ENCODE measurements around the gene SGMS1.
"Not testable (repeated sequence)": the region's sequence is repeated elsewhere in the genome, so short reads cannot be mapped to it uniquely, and the experiment has no call there.

The SGMS1 gene

GRCh38 chr10:50369931-50370330 is 253.8 kb downstream of the SGMS1 start:
- no peak for DNase-seq (ENCODE audit: low spot score)

GRCh38 chr10:50367732-50368131 is 256.0 kb downstream of the SGMS1 start:
- DNase-seq (ENCODE audit: low spot score), result no peak

DNA sequence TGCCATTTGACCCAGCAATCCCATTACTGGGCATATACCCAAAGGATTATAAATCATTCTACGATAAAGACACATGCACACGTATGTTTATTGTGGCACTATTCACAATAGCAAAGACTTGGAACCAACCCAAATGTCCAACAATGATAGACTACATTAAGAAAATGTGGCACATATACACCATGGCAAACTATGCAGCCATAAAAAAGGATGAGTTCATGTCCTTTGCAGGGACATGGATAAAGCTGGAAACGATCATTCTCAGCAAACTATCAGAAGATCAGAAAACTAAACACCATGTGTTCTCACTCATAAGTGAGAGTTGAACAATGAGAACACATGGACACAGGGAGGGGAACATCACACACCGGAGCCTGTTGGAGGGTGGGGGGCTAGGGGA is 257.3 kb downstream of the SGMS1 start:
- not testable (repeated sequence) for DNase-seq (ENCODE audit: low spot score)

GRCh38 chr10:50364730-50365129 is 259.0 kb downstream of the SGMS1 start:
- DNase-seq (ENCODE audit: low spot score), result not testable (repeated sequence)

DNA sequence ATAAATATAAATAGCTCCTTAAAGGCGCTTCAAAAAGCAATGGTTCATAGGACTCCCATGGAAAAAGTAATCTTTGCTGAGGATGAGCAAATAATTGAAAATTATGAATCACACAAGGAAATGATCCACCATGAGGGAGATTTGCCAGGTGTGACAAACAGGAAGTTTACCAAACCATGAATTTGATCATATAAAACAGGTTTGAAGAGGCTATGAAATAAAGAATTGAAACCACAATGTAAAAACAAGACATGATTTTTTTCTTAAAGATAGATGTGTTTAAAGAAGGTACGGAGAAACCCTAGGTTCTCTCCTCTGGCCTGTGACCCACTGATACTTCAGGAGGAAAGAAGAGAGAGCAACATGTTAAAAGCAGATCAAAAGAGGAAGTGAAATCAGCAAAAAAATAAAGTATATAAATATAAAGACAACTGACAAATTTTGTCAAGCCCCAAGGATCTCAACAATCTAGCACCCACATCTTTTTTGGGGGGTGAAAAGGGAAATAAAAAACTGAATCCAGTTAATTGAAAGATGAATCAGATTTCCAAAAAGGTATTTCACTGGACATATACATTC is 261.1 kb downstream of the SGMS1 start:
- DNase-seq (ENCODE audit: low spot score), result peak; percentile 55

DNA sequence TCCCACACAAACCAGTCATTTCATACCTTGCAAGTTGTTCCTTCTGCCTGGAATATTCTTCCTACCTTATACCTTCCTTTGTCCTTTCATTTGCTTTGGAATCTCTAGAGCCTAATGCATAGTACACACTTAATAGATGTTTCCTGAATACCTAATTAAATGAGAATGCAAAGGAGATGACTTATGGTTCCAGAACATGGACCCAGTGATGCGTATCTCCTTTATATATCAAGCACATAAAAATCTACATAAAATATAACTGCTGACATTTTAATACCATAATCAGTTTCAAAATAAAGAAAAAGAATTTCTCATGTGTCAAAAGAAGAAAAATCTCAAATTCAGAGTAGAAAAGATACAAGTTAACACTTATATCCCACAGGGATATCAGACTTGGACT is 261.8 kb downstream of the SGMS1 start:
- no peak for DNase-seq (ENCODE audit: low spot score)

- DNase-seq (ENCODE audit: low spot score), result no peak
These were observed 263.5 kb downstream of the SGMS1 start for GRCh38 chr10:50360077-50360850.

- DNase-seq (ENCODE audit: low spot score), result no peak
These were observed 264.6 kb downstream of the SGMS1 start for GRCh38 chr10:50358925-50359687.

DNA sequence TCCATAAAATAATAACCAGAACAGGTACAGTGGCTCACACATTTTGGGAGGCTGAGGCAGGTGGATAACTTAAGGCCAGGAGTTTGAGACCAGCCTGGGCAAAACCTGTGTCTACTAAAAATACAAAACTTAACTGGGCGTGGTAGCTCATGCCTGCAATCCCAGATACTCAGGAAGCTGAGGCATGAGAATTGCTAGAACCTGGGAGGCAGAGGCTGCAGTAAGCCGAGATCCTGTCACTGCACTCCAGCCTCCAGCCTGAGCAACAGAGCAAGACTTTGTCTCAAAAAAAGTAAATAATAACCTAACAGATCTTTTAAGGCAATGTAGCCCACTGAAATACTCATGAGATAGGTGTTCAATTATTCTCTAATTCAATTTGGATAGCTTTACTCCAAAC is 265.3 kb downstream of the SGMS1 start:
- DNase-seq (ENCODE audit: low spot score), result no peak

GRCh38 chr10:50356481-50356832 is 267.3 kb downstream of the SGMS1 start:
- not testable (repeated sequence) for DNase-seq (ENCODE audit: low spot score)

DNA sequence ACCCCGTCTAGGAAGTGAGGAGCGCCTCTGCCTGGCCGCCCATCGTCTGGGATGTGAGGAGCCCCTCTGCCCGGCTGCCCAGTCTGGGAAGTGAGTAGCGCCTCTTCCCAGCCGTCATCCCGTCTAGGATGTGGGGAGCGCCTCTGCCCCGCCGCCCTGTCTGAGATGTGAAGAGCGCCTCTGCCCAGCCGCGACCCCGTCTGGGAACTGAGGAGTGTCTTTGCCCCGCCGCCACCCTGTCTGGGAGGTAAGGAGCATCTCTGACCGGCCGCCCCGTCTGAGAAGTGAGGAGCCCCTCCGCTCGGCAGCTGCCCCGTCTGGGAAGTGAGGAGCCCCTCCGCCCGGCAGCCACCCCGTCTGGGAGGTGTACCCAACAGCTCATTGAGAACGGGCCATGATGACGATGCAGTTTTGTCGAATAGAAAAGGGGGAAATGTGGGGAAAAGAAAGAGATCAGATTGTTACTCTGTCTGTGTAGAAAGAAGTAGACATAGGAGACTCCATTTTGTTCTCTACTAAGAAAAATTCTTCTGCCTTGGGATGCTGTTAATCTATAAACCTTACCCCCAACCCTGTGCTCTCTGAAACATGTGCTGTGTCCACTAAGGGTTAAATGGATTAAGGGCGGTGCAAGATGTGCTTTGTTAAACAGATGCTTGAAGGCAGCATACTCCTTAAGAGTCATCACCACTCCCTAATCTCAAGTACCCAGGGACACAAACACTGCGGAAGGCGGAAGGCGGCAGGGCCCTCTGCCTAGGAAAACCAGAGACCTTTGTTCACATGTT is 267.9 kb downstream of the SGMS1 start:
- not testable (repeated sequence) for DNase-seq (ENCODE audit: low spot score)

DNA sequence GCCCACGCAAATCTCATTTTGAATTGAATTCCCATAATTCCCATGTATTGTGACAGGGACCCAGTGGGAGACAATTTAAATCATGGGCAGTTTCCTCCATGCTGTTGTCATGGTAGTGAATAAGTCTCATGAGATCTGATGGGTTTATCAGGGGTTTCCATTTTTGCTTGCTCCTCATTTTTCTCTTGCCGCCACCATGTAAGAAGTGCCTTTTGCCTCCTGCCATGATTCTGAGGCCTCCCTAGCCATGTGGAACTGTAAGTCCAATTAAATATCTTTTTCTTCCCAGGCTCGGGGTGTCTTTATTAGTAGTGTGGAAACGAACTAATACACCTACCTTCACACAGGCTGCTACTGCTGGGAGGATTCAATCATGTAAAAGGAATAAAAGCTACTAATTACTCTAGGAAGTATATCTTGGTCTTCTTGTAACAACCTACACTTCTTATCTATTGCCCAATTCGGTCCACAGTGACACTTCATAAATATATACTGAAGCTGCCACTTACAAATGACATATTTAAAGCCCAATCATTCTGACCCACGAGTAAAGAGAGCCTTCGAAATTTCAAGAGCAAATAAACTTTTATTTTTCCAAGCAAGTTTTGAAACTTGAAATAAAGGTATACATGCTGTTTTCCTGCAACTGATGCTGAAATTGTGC is 272.1 kb downstream of the SGMS1 start:
- no peak for DNase-seq (ENCODE audit: low spot score)

DNA sequence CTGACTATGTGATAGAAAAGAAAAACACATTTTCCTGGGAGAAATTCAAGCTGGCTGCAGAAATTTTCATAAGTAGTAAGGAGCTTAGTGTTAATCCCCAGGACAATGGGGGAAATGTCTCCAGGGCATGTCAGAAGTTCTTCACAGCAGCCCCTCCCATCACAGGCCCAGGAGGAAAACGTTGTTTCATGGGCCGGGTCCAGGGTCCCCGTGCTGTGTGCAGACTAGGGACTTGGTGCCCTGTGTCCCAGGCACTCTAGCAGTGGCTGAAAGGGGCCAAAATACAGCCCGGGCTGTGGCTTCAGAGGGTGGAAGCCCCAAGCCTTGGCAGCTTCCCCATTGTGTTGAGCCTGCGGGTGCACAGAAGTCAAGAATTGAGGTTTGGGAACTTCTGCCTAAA is 273.4 kb downstream of the SGMS1 start:
- no peak for DNase-seq (ENCODE audit: low spot score)

DNA sequence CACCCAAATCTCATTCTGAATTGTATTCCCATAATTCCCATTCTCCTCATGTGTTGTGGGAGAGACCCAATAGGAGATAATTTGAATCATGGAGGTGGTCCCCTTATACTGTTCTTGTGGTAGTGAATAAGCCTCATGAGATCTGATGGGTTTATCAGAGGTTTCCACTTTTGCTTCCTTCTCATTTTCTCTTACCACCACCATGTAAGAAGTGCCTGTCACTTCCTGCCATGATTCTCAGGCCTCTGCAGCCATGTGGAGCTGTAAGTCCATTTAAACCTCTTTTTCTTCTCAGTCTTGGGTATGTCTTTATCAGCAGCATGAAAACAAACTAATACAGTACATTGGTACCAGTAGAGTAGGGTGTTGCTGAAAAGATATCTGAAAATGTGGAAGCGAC is 274.2 kb downstream of the SGMS1 start:
- no peak for DNase-seq (ENCODE audit: low spot score)

- DNase-seq (ENCODE audit: low spot score), result no peak
These were observed 276.4 kb downstream of the SGMS1 start for GRCh38 chr10:50347394-50347802.

- DNase-seq (ENCODE audit: low spot score), result no peak
These were observed 276.8 kb downstream of the SGMS1 start for GRCh38 chr10:50346942-50347341.

DNA sequence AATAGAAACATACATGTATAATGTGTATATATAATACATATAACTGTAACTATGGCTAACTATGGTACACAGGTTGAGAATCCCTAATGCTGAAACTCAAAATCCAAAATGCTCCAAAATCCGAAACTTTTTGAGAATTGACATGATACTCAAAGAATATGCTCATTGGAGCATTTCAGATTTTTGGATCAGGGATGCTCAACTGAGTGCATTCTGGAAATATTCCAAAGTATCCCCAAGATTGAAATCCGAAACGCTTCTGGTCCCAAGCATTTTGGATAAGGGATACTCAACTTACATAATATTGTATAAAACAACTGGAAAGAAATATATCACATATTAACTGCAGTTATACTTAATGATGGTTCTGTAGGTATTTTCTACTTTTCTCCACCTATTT is 278.2 kb downstream of the SGMS1 start:
- no peak for DNase-seq (ENCODE audit: low spot score)

DNA sequence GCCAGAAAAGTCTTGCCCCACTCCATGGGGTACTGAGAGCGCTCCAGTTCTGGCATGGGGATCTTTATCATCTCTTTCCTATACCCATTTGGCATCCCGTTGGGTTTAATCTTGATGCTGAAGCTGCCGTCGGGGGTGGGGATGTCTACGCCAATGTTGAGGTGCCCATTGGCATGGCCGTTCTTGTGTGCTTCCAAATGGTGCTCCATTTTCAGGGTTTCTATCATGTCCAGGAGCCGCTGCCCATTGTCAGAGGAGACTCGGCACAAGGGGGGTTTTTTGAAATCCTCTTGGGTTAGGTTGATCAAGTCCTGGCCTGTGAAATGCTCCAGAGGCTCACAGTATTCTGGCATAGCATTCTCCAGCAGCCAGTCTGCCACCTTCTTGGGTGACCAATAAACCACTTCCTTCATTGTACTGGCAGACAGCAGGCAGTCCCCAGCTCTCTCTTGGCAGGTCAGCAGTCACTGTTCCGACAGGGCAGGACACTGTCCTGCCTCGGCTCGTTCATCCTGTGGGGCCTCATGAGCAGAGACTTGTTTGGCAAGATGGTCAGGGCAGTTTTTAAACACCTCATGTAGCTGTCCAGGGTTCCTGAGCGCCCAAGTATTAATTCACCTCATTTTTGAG is 279.9 kb downstream of the SGMS1 start:
- no peak for DNase-seq (ENCODE audit: low spot score)

DNA sequence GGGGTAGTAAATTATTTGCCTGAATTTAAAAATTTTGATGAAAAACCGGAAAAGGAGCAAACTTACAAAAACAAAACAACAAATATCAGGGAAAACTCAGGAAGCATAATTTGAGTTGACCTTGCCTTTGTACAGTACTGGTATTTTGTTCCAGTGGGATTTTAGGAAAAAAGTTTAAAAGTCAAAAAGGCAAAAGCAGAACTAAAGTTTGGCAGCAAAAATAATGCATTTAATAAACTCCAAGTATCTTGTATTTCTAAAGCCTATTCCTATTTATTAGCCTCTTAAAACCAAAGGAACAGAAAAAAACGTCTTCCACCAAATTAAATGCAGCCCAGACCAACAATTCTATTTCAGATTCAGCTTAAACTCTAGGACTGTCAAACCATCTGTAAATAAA is 281.8 kb downstream of the SGMS1 start:
- DNase-seq (ENCODE audit: low spot score), result no peak

DNA sequence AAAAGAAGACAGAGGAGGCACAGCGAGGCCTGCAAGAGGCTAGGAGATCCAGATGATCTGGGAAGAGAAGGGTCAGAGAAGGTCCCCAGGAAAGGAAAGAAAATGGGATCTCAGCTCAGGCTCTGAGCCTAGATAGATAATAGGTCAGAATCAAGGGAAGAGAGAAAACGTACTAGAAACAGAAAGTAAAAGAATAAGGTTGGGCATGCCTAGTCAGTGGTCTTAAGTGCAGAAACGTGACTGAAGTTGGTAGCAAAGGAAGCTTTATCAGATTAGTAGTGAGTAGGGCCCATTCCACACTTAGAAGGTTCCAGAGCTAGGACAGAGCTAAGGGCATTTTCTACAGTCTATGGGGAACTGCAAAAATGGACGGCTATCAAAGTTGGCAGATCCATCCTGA is 287.6 kb downstream of the SGMS1 start:
- DNase-seq (ENCODE audit: low spot score), result no peak

DNA sequence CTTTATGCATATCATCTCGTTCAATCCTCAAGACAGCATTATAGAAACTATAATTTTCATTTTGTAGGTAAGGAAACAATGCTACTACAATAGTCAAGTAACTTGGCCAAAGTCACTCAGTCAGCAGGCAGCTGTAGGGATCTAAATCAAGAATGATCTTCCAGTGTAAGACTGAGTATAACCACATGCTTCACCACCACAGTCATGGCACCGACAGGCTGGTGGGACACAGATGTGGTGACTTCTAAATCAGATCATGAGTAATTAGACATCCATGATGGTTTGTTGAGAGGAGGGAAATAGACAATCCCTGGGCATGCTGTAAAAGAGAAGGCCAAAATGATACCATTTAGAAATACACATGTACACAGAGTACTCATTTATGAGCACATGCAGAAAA is 288.4 kb downstream of the SGMS1 start:
- DNase-seq (ENCODE audit: low spot score), result no peak
